HepG2 (cell line): ENCODE data around the gene KIAA1755. TPM values are rescaled to one million over a fixed set of nuclear protein-coding genes. Genes with fewer than 3 reads are reported as not detected.

ENCODE experiments used
- ARNT2 ChIP-seq: sonication (generic); formaldehyde crosslinking; IDR thresholded peaks from 2 replicates; pipeline ENCODE4 v1.8.0; 2022; ENCODE audit warnings: mild to moderate bottlenecking, low read depth, missing genetic modification reagents, moderate library complexity
- GABPB1 ChIP-seq: IDR thresholded peaks from 2 replicates; pipeline ENCODE4 v1.6.1; 2016; ENCODE audit warnings: mild to moderate bottlenecking, missing genetic modification reagents, moderate library complexity, missing compliant biosample characterization
- HDAC2 ChIP-seq: sonication (generic); formaldehyde crosslinking; IDR thresholded peaks from 2 replicates; pipeline ENCODE4 v1.4.0; 2020; ENCODE audit warnings: missing genetic modification reagents
- HNF4A ChIP-seq: sonication (generic); formaldehyde crosslinking; IDR thresholded peaks from 2 replicates; pipeline ENCODE4 v1.4.0; 2020; ENCODE audit warnings: missing genetic modification reagents
- HOXA3 ChIP-seq: sonication (generic); formaldehyde crosslinking; IDR thresholded peaks from 2 replicates; pipeline ENCODE4 v1.5.0; 2020; ENCODE audit warnings: missing genetic modification reagents
- KMT2A ChIP-seq: sonication (generic); formaldehyde crosslinking; IDR thresholded peaks from 2 replicates; pipeline ENCODE4 v1.4.0; 2020; ENCODE audit warnings: missing genetic modification reagents
- MIER2 ChIP-seq: IDR thresholded peaks from 2 replicates; pipeline ENCODE4 v1.6.1; 2016; ENCODE audit warnings: missing biosample characterization, missing genetic modification reagents
- MLXIP ChIP-seq: sonication (generic); formaldehyde crosslinking; IDR thresholded peaks from 2 replicates; pipeline ENCODE4 v1.9.0; 2021; ENCODE audit warnings: missing genetic modification reagents, borderline replicate concordance
- PHF20 ChIP-seq: sonication (generic); formaldehyde crosslinking; IDR thresholded peaks from 2 replicates; pipeline ENCODE4 v1.5.0; 2020; ENCODE audit warnings: mild to moderate bottlenecking, missing genetic modification reagents
- RCOR2 ChIP-seq: IDR thresholded peaks from 2 replicates; pipeline ENCODE4 v1.6.1; 2016; ENCODE audit warnings: missing biosample characterization, missing genetic modification reagents
- RORA ChIP-seq: sonication (generic); formaldehyde crosslinking; IDR thresholded peaks from 2 replicates; pipeline ENCODE4 v1.5.0; 2020; ENCODE audit warnings: mild to moderate bottlenecking, missing genetic modification reagents, moderate library complexity
- RXRB ChIP-seq: IDR thresholded peaks from 2 replicates; pipeline ENCODE4 v1.6.1; 2016; ENCODE audit warnings: borderline replicate concordance, missing genetic modification reagents, missing compliant biosample characterization
- SAP130 ChIP-seq: IDR thresholded peaks from 2 replicates; pipeline ENCODE4 v1.6.1; 2016; ENCODE audit warnings: low read depth
- ZFAT ChIP-seq: sonication (generic); formaldehyde crosslinking; conservative IDR thresholded peaks from 2 replicates; pipeline ENCODE4 v1.8.1; 2023; ENCODE audit warnings: missing genetic modification reagents, inconsistent platforms
- ZKSCAN8 ChIP-seq: IDR thresholded peaks from 2 replicates; pipeline ENCODE4 v1.6.1; 2016; ENCODE audit warnings: borderline replicate concordance, missing genetic modification reagents, missing compliant biosample characterization
- ZMYM3 ChIP-seq: sonication (generic); formaldehyde crosslinking; IDR thresholded peaks from 2 replicates; pipeline ENCODE4 v1.5.1; 2020; ENCODE audit warnings: mild to moderate bottlenecking, missing genetic modification reagents
- ZNF572 ChIP-seq: sonication (generic); formaldehyde crosslinking; IDR thresholded peaks from 2 replicates; pipeline ENCODE4 v1.5.1; 2020; ENCODE audit warnings: mild to moderate bottlenecking, missing genetic modification reagents
- ZNF605 ChIP-seq: sonication (generic); formaldehyde crosslinking; IDR thresholded peaks from 2 replicates; pipeline ENCODE4 v1.8.0; 2022; ENCODE audit warnings: mild to moderate bottlenecking, missing genetic modification reagents
- ZNF629 ChIP-seq: sonication (generic); formaldehyde crosslinking; conservative IDR thresholded peaks from 2 replicates; pipeline ENCODE4 v1.5.0; 2020; ENCODE audit warnings: missing genetic modification reagents
- ZNF713 ChIP-seq: sonication (generic); formaldehyde crosslinking; IDR thresholded peaks from 2 replicates; pipeline ENCODE4 v1.4.0; 2020; ENCODE audit warnings: mild to moderate bottlenecking, missing genetic modification reagents
- ZNF83 ChIP-seq: sonication (generic); formaldehyde crosslinking; IDR thresholded peaks from 2 replicates; pipeline ENCODE4 v1.4.0; 2020; ENCODE audit warnings: missing genetic modification reagents, mild to moderate bottlenecking, borderline replicate concordance
- polyA plus RNA-seq, 8 experiments: library from polyadenylated mRNA; depleted of rRNA in 3 of 8; stranded (reverse) in 7 of 8; unstranded in 1 of 8; fragments of >200 nt; fragmentation: Illumina TruSeq in 4 of 8; extraction: Trizol in 4 of 8; gene quantifications; 2 replicates each; pipeline versions ENCODE4 v1.2.1 to v1.2.3, GENCODE V29; 2011 to 2016; ENCODE audit warnings: low read depth in 4 of 8, missing spikeins in 1 of 8, mixed read lengths in 1 of 8; ENCODE audit not compliant: insufficient read depth in 1 of 8
- total RNA-seq, 5 experiments: library from RNA; depleted of rRNA; stranded (reverse); fragments of >200 nt; fragmentation: Illumina TruSeq; extraction: Trizol; gene quantifications; 2 replicates each; pipeline ENCODE4 v1.2.3, GENCODE V29; 2016; ENCODE audit warnings: low read depth in 1 of 5
- TF ChIP-seq, protein P1 (sequence below): IDR thresholded peaks from 2 replicates; pipeline ENCODE4 v1.6.1; 2012; ENCODE audit warnings: inconsistent platforms
- TF ChIP-seq, protein P2 (sequence below): sonication (generic); formaldehyde crosslinking; IDR thresholded peaks from 2 replicates; pipeline ENCODE4 v1.4.0; 2020; ENCODE audit warnings: mild to moderate bottlenecking, missing genetic modification reagents
- TF ChIP-seq, protein P3 (sequence below): sonication (generic); formaldehyde crosslinking; IDR thresholded peaks from 2 replicates; pipeline ENCODE4 v1.5.1; 2020; ENCODE audit warnings: mild to moderate bottlenecking, missing genetic modification reagents, moderate library complexity

Gene KIAA1755
- total and polyA plus RNA-seq, 2 of the 13 experiments (the other 11 are each of a cell fraction or from before 2014, with no cell fraction given): 0.04 TPM; not detected in 1

GRCh38 chr20:38168791-38169589 is 91.5 kb downstream of the KIAA1755 start (continued):
- TF ChIP-seq, protein P1, sequence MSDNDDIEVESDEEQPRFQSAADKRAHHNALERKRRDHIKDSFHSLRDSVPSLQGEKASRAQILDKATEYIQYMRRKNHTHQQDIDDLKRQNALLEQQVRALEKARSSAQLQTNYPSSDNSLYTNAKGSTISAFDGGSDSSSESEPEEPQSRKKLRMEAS: peak; percentile 49; the same call in 1 of the 2 replicates
- TF ChIP-seq ZKSCAN8 (CRISPR knock-in tag) (peak; percentile 99), RXRB (CRISPR knock-in tag) (peak; percentile 33; the same call in 1 of the 2 replicates), ZNF572 (no peak), PHF20 (no peak), RORA (CRISPR knock-in tag) (no peak), HOXA3 (0 out of 2 replicates have a peak, but pooled peaks have one; percentile 38), ZMYM3 (peak; percentile 94), ZNF713 (CRISPR knock-in tag) (peak; percentile 74; the same call in 1 of the 2 replicates), MIER2 (CRISPR knock-in tag) (0 out of 2 replicates have a peak, but pooled peaks have one; percentile 16), MLXIP (CRISPR knock-in tag) (no peak), HDAC2 (CRISPR knock-in tag) (peak; percentile 52), GABPB1 (CRISPR knock-in tag) (peak; percentile 41; the same call in 1 of the 2 replicates), ARNT2 (CRISPR knock-in tag) (no peak), ZNF83 (CRISPR knock-in tag) (0 out of 2 replicates have a peak, but pooled peaks have one; percentile 30), ZFAT (no peak), ZNF629 (CRISPR knock-in tag) (peak; percentile 52), KMT2A (CRISPR knock-in tag) (peak; percentile 28; the same call in 1 of the 2 replicates), SAP130 (CRISPR knock-in tag) (peak; percentile 51; the same call in 1 of the 2 replicates), RCOR2 (peak; percentile 52; the same call in 1 of the 2 replicates), HNF4A (peak; percentile 82), ZNF605 (CRISPR knock-in tag) (no peak)
- TF ChIP-seq, protein P2, sequence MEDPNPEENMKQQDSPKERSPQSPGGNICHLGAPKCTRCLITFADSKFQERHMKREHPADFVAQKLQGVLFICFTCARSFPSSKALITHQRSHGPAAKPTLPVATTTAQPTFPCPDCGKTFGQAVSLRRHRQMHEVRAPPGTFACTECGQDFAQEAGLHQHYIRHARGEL (CRISPR knock-in tag): no peak
- TF ChIP-seq, protein P3, sequence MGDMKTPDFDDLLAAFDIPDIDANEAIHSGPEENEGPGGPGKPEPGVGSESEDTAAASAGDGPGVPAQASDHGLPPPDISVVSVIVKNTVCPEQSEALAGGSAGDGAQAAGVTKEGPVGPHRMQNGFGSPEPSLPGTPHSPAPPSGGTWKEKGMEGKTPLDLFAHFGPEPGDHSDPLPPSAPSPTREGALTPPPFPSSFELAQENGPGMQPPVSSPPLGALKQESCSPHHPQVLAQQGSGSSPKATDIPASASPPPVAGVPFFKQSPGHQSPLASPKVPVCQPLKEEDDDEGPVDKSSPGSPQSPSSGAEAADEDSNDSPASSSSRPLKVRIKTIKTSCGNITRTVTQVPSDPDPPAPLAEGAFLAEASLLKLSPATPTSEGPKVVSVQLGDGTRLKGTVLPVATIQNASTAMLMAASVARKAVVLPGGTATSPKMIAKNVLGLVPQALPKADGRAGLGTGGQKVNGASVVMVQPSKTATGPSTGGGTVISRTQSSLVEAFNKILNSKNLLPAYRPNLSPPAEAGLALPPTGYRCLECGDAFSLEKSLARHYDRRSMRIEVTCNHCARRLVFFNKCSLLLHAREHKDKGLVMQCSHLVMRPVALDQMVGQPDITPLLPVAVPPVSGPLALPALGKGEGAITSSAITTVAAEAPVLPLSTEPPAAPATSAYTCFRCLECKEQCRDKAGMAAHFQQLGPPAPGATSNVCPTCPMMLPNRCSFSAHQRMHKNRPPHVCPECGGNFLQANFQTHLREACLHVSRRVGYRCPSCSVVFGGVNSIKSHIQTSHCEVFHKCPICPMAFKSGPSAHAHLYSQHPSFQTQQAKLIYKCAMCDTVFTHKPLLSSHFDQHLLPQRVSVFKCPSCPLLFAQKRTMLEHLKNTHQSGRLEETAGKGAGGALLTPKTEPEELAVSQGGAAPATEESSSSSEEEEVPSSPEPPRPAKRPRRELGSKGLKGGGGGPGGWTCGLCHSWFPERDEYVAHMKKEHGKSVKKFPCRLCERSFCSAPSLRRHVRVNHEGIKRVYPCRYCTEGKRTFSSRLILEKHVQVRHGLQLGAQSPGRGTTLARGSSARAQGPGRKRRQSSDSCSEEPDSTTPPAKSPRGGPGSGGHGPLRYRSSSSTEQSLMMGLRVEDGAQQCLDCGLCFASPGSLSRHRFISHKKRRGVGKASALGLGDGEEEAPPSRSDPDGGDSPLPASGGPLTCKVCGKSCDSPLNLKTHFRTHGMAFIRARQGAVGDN (CRISPR knock-in tag): peak; percentile 60
